A549 (cell line): ENCODE measurements around the gene FBXW12. TPM values are rescaled to one million over a fixed set of nuclear protein-coding genes. Genes with fewer than 3 reads are reported as not detected.
"Not testable (repeated sequence)": the region's sequence is repeated elsewhere in the genome, so short reads cannot be mapped to it uniquely, and the experiment has no call there.

Source experiments
- ATAC-seq, 2 experiments: fragments of 200-7000 bp in 1 of 2; fragments of >200 bp in 1 of 2; cut with Nextera tagmentation in 1 of 2; cut with Tn5 transposase in 1 of 2; 3 replicates each; pipeline versions ENCODE4 v1.8.0 to v1.9.1; 2018 to 2020; ENCODE audit warnings: mild to moderate bottlenecking in 1 of 2, moderate library complexity in 1 of 2
- CTCF ChIA-PET: fragments of 300-600 bp; sonication (Branson Sonifier 250); formaldehyde crosslinking; extraction: SDS; loops from one replicate; lab custom pipeline; 2021; ENCODE audit warnings: antibody characterized with exemption, inconsistent platforms; lab: Yijun Ruan, JAX
- POLR2A ChIA-PET: fragments of 350-600 bp; formaldehyde crosslinking; extraction: SDS; loops from one replicate; lab custom pipeline; 2021; ENCODE audit warnings: antibody characterized with exemption, inconsistent platforms; lab: Yijun Ruan, JAX
- DNase-seq, 2 experiments: peaks; one replicate each; pipeline versions ENCODE4 v3.0.0 to v3.0.0-alpha.2; 2011 to 2016; ENCODE audit warnings: low read depth in 1 of 2, low spot score in 1 of 2
- FAIRE-seq: peaks from 2 replicates; lab custom pipeline; 2011; peaks lifted over from hg19 to GRCh38; lab: Jason Lieb, UNC
- H3K27ac ChIP-seq, 2 experiments: fragments of >200 bp; sonication (Bioruptor Twin); formaldehyde crosslinking; 3 replicates each; pipeline ENCODE4 v1.5.1; 2016 to 2017
- H3K4me1 ChIP-seq: fragments of >200 bp; sonication (Bioruptor Twin); formaldehyde crosslinking; 3 replicates; pipeline ENCODE4 v1.6.1; 2016
- H3K4me2 ChIP-seq: fragments of >200 bp; sonication (Bioruptor Twin); formaldehyde crosslinking; 3 replicates; pipeline ENCODE4 v1.6.1; 2016
- H3K4me3 ChIP-seq: fragments of >200 bp; sonication (Bioruptor Twin); formaldehyde crosslinking; 3 replicates; pipeline ENCODE4 v1.5.1; 2016
- H3K9me3 ChIP-seq: fragments of >200 bp; sonication (Bioruptor Twin); formaldehyde crosslinking; 3 replicates; pipeline ENCODE4 v1.6.1; 2016
- BHLHE40 ChIP-seq: IDR thresholded peaks from 2 replicates; pipeline ENCODE4 v1.6.1; 2012; ENCODE audit warnings: low read depth, low read length, inconsistent platforms
- CEBPB ChIP-seq, 2 experiments: fragments of >200 bp in 1 of 2; sonication (Bioruptor Twin) in 1 of 2; formaldehyde crosslinking in 1 of 2; IDR thresholded peaks; 2 replicates each; pipeline ENCODE4 v1.6.1; 2012 to 2016
- EHMT2 ChIP-seq: fragments of 200-600 bp; sonication (generic); IDR thresholded peaks from 2 replicates; pipeline ENCODE4 v1.6.1; 2016; ENCODE audit warnings: antibody characterized with exemption, low read depth, mild to moderate bottlenecking, moderate library complexity
- FOXS1 ChIP-seq: fragments of 250-450 bp; sonication (Bioruptor Pico); IDR thresholded peaks from 2 replicates; pipeline ENCODE4 v1.5.0; 2020; ENCODE audit warnings: mild to moderate bottlenecking, moderate library complexity
- GATA3 ChIP-seq: IDR thresholded peaks from 2 replicates; pipeline ENCODE4 v1.6.1; 2012; ENCODE audit warnings: borderline replicate concordance
- HOXA7 ChIP-seq: fragments of 250-450 bp; sonication (Bioruptor Pico); IDR thresholded peaks from 2 replicates; pipeline ENCODE4 v1.5.0; 2020; ENCODE audit warnings: mild to moderate bottlenecking, moderate library complexity
- HOXB13 ChIP-seq: fragments of 250-450 bp; sonication (Bioruptor Pico); IDR thresholded peaks from 2 replicates; pipeline ENCODE4 v1.5.0; 2020; ENCODE audit warnings: low read depth, mild to moderate bottlenecking, moderate library complexity
- HOXB5 ChIP-seq: fragments of 250-450 bp; sonication (Bioruptor Pico); IDR thresholded peaks from 2 replicates; pipeline ENCODE4 v1.5.0; 2020; ENCODE audit warnings: mild to moderate bottlenecking, moderate library complexity
- KDM1A ChIP-seq: fragments of 200-600 bp; sonication (generic); IDR thresholded peaks from 2 replicates; pipeline ENCODE4 v1.6.1; 2016; ENCODE audit warnings: low read depth, mild to moderate bottlenecking
- KDM5A ChIP-seq: fragments of 200-600 bp; sonication (generic); IDR thresholded peaks from 2 replicates; pipeline ENCODE4 v1.6.1; 2016; ENCODE audit warnings: antibody characterized with exemption, mild to moderate bottlenecking
- MYC ChIP-seq: IDR thresholded peaks from 2 replicates; pipeline ENCODE4 v1.6.1; 2012; ENCODE audit warnings: mild to moderate bottlenecking, inconsistent platforms, low read length, improper control_type of control experiment, borderline replicate concordance
- PHF8 ChIP-seq: fragments of 200-600 bp; sonication (generic); IDR thresholded peaks from 2 replicates; pipeline ENCODE4 v1.6.1; 2016; ENCODE audit warnings: low read depth, mild to moderate bottlenecking, antibody characterized with exemption, moderate library complexity, borderline replicate concordance
- POLR2A ChIP-seq: IDR thresholded peaks from 2 replicates; pipeline ENCODE4 v1.6.1; 2012; ENCODE audit warnings: mild to moderate bottlenecking, low read length
- RAD21 ChIP-seq, 2 experiments: fragments of >200 bp in 1 of 2; sonication (Bioruptor Twin) in 1 of 2; formaldehyde crosslinking in 1 of 2; IDR thresholded peaks in 1 of 2; conservative IDR thresholded peaks in 1 of 2; 2 replicates in 1 of 2; 3 replicates in 1 of 2; pipeline ENCODE4 v1.6.1; 2012 to 2018; ENCODE audit warnings: inconsistent platforms in 1 of 2
- RARB ChIP-seq: fragments of 250-450 bp; sonication (Bioruptor Pico); IDR thresholded peaks from 2 replicates; pipeline ENCODE4 v1.8.0; 2021; ENCODE audit warnings: mild to moderate bottlenecking, moderate library complexity
- RFX5 ChIP-seq: fragments of 450-650 bp; IDR thresholded peaks from 2 replicates; pipeline ENCODE4 v1.7.1; 2014; ENCODE audit warnings: antibody characterized with exemption, mild to moderate bottlenecking, moderate library complexity
- TP53 ChIP-seq: fragments of 250-450 bp; sonication (Bioruptor Pico); IDR thresholded peaks from 2 replicates; pipeline ENCODE4 v1.5.0; 2021; ENCODE audit warnings: mild to moderate bottlenecking, moderate library complexity
- ZSCAN20 ChIP-seq: fragments of 250-450 bp; sonication (Bioruptor Pico); IDR thresholded peaks from 2 replicates; pipeline ENCODE4 v1.8.0; 2022; ENCODE audit warnings: mild to moderate bottlenecking, moderate library complexity
- WGBS: methylation state at CpG from one replicate; pipeline ENCODE4 v1.1.6; 2017; ENCODE audit errors: missing lambda C conversion rate; 5-methylcytosine and 5-hydroxymethylcytosine counted together
- polyA minus RNA-seq: library from RNA; depleted of rRNA, polyadenylated mRNA; stranded (reverse); fragments of >200 nt; gene quantifications from 2 replicates; pipeline ENCODE4 v1.2.3, GENCODE V29; 2011; rRNA and poly(A)+ RNA removed
- polyA plus RNA-seq, 4 experiments: library from polyadenylated mRNA; depleted of rRNA in 3 of 4; stranded (reverse); fragments of >200 nt; fragmentation: RNase III in 1 of 4; extraction: RNeasy Plus Mini Kit Qiagen cat#74134 plus additional on column Dnase treatment in 1 of 4; gene quantifications; 2 replicates in 3 of 4; 3 replicates in 1 of 4; pipeline ENCODE4 v1.2.3, GENCODE V29; 2011 to 2017
- TF ChIP-seq, protein P1 (sequence below): fragments of >200 bp; sonication (Bioruptor Twin); formaldehyde crosslinking; IDR thresholded peaks from 3 replicates; pipeline ENCODE4 v1.5.1; 2016
- TF ChIP-seq, protein P2 (sequence below): fragments of 250-450 bp; sonication (Bioruptor Pico); IDR thresholded peaks from 2 replicates; pipeline ENCODE4 v1.5.0; 2020; ENCODE audit warnings: low read depth, mild to moderate bottlenecking, moderate library complexity

The FBXW12 gene, protein sequence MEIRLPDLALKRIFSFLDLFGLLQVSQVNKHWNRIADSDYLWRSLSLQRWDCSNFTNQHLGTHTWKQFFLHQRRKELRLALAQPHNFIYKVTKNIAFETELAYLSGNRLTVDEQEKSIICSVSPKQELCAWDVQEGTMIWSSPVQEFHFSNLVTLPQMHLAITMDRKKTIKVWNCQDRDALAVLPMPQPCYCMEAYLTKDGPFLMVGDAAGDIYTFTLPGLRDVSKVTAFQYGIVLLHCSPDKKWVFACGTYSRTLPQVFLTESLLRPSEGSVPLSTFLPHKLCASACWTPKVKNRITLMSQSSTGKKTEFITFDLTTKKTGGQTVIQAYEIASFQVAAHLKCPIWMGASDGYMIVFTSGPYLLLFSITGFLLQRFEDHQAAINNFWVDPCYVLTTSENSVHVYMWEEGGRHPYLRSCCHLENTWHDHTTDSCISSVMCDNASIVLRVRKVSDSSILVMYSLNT
- polyA plus RNA-seq (2011; rRNA removed) (not detected in 2 replicates), polyA plus RNA-seq (2017; fragmentation: RNase III; extraction: RNeasy Plus Mini Kit Qiagen cat#74134 plus additional on column Dnase treatment) (not detected in 3 replicates), polyA minus RNA-seq (0.29 TPM in 1 of 2 replicates, not detected in the other)
- not detected in 2 replicates for polyA plus RNA-seq (2012; cell fraction: cytosol; rRNA removed)
- polyA plus RNA-seq (2012; cell fraction: nucleus; rRNA removed) = 0.02 TPM in 1 of 2 replicates, not detected in the other

DNA sequence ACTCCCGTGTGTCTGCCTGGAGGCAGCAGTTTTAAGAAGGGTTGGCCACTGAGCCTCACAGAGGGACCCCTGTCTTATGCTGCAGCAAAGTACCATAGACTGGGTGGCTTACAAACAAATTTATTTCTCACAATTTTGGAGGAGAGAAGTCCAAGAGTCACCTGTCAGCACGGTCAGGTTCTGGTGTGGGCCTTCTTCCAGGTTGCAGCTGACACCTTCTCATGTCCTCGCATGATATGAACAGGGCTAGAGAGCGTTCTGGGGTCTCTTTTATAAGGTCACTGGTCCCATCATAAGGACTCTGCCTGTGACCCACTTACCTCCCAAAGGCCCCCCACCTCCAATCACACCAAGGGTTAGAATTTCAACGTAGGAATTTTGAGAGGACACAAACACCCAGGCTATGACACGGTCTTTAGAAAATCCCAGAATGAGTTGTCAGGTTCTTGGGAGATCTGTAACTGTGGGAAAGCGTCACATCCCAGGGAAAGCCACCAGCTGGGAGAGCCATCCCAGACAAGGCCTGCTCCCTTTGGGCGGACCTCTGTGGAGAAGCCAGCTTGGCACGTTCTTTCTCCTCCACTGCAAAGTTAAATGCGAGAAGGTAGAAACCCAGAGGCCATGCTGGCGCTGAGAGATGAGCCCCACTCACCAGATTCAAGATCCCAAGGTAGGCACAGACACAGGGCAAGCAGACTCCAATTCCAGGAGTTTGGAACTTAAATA lies at the start of gene FBXW12:
TSS of gene FBXW12 (plus strand) at position 569 of the 726 bp plus-strand sequence. CDS start 549 bp downstream, outside the sequence.
- Histone ChIP-seq H3K4me3 (no peak within 1 kb of the TSS), H3K27ac (no peak within 1 kb of the TSS), H3K4me2 (no peak within 1 kb of the TSS), H3K9me3 (no peaks in the 10 kb centered on the region), H3K4me1 (no peaks in the 10 kb centered on the region)
- TF ChIP-seq HOXB5 (CRISPR knock-in tag) (no peak), PHF8 (no peak), BHLHE40 (no peak), GATA3 (no peak), TP53 (CRISPR knock-in tag) (no peak), ZSCAN20 (no peak), KDM5A (no peak), HOXB13 (CRISPR knock-in tag) (no peak), HOXA7 (CRISPR knock-in tag) (no peak), CEBPB (IDR thresholded peaks at IDR 0.05) (no peak), MYC (no peak), RAD21 (conservative IDR thresholded peaks at IDR 0.05 in 1 of 2, IDR thresholded peaks at IDR 0.05 in 1 of 2) (no peak), RFX5 (no peak), KDM1A (no peak), RARB (CRISPR knock-in tag) (no peak), EHMT2 (no peak), POLR2A (no peak), FOXS1 (no peak)
- TF ChIP-seq, protein P1, sequence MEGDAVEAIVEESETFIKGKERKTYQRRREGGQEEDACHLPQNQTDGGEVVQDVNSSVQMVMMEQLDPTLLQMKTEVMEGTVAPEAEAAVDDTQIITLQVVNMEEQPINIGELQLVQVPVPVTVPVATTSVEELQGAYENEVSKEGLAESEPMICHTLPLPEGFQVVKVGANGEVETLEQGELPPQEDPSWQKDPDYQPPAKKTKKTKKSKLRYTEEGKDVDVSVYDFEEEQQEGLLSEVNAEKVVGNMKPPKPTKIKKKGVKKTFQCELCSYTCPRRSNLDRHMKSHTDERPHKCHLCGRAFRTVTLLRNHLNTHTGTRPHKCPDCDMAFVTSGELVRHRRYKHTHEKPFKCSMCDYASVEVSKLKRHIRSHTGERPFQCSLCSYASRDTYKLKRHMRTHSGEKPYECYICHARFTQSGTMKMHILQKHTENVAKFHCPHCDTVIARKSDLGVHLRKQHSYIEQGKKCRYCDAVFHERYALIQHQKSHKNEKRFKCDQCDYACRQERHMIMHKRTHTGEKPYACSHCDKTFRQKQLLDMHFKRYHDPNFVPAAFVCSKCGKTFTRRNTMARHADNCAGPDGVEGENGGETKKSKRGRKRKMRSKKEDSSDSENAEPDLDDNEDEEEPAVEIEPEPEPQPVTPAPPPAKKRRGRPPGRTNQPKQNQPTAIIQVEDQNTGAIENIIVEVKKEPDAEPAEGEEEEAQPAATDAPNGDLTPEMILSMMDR = no peak
- TF ChIP-seq, protein P2, sequence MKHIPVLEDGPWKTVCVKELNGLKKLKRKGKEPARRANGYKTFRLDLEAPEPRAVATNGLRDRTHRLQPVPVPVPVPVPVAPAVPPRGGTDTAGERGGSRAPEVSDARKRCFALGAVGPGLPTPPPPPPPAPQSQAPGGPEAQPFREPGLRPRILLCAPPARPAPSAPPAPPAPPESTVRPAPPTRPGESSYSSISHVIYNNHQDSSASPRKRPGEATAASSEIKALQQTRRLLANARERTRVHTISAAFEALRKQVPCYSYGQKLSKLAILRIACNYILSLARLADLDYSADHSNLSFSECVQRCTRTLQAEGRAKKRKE (CRISPR knock-in tag) = no peak
- DNase-seq (no peak), ATAC-seq (no peak), FAIRE-seq (no peak)
- POLR2A ChIA-PET = no interaction called here
- 67% methylated on average over 10 of the region's 11 CpGs for WGBS
- CTCF ChIA-PET = interaction anchor here (1.0 kb wide), 1 partner anchor 64 kb away, joined by 4 read pairs; no protein-coding TSS in a partner anchor

DNA sequence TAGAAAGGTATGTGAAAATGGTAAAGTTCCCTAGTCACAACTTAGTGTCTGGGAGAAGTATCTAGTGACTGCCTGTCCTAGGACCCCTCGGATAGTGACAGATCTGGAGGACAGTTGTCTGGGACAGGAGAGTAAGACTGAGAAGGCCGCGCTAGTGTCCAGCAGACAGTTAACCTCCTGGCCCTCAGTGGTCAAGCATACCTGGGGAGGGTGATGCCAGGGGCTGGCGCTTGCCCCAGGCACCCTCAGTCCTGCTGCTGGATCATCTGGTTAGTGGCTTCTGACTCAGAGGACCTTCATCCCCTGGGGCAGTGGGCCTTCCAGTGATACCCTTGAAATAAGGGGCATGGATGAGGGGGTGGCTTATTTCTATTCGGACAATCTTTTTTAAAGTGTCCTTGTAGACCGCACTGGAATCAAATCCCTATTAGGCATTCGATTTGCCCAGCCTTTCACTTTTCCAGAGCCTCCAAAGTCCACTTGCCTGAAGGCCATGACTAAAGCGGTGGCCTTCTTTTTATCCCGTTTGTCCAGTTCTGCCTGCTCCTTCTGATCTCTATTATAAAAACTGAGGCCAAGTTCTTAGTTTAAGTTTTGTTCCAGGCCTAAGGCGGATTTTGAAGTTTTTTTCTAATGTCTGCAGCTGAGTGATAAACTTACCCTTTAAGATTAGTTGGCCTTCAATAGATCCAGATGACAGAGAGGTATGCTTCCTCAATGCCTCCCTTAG lies 40.1 kb upstream of the FBXW12 start:
- H3K4me2 ChIP-seq, H3K4me1 ChIP-seq, FAIRE-seq, H3K4me3 ChIP-seq, H3K27ac ChIP-seq, DNase-seq, ATAC-seq, H3K9me3 ChIP-seq, POLR2A ChIA-PET: not testable (repeated sequence)
- whole genome bisulfite sequencing = 67% methylated on average over 9 of the region's 10 CpGs
- CTCF ChIA-PET = interaction anchor here (2.1 kb wide), 1 partner anchor 104 kb away, joined by 9 read pairs; no protein-coding TSS in a partner anchor

DNA sequence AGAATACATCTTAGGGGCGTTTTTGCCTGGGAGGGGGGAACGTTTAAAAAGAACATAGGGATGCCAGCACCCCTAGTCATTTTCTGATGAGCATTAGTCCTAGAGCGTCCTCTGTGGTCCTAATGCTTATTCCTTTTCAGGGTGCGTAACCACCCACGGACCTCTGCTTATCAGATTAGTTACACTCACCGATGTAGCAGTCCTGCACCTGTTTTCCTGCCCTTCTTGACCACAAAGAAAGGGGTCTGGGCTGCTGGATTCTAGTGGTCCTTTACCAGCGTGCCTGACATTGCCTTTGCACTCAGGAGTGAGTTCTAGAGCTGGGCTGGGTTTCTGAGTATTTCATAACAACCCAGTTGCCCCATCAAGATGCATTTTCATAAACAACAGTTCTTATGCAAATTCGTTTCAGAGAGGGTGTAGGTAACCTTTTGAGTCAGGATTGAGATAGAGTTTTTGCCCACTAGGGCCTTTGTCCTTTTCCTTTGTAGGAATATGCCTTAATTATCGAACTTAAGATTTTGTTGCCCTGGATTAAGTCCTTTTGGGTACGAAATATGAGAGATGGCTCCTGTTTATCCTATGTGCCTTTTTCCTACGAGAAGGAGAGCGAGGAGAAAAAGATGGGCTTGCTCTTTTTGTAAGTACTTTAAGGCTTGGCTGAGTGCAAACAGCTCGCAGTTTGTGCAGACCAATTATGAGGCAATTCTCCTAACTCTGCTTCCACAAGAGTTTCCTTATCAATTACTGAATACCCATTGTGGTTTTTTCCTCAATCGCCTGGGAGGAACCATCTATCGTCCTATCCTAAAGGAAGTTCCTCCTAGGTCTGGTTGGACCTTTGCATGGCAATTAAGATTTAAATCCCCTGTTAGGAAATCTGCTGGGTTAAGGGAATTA lies 38.4 kb upstream of the FBXW12 start, which contains the start of gene SPINK8:
TSS of gene SPINK8 (minus strand) at position 316 of the 900 bp plus-strand sequence. CDS start 5,320 bp downstream, outside the sequence.
- FAIRE-seq, H3K27ac ChIP-seq, POLR2A ChIA-PET, DNase-seq, H3K4me3 ChIP-seq, H3K4me2 ChIP-seq, ATAC-seq, H3K4me1 ChIP-seq, H3K9me3 ChIP-seq: not testable (repeated sequence)
- WGBS = 36% methylated on average over 15 of the region's 15 CpGs
- CTCF ChIA-PET = interaction anchor here (1.5 kb wide), 1 partner anchor 103 kb away, joined by 7 read pairs; no protein-coding TSS in a partner anchor
